ENCODE results near the gene MZB1.
"Not testable (repeated sequence)": the region's sequence is repeated elsewhere in the genome, so short reads cannot be mapped to it uniquely, and the experiment has no call there.

DNA sequence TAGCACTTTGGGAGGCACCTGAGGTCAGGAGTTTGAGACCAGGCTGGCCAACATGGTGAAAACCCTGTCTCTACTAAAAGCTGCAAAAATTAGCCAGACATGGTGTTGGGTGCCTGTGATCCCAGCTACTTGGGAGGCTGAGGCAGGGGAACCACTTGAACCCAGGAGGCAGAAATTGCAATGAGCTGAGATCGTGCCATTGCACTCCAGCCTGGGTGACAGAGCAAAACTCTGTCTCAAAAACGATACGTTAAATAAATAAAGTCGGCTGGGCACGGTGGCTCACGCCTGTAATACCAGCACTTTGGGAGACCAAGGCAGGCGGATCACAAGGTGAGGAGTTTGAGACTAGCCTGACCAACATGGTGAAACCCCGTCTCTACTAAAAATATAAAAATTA, 33.8 kb downstream of the MZB1 start:
- TF ChIP-seq CTCF (conservative IDR thresholded peaks at IDR 0.05 in 1 of 2, IDR thresholded peaks at IDR 0.05 in 1 of 2; ENCODE audit: low read depth in 1 of 2, low read length in 2 of 2); EZH2 (IDR thresholded peaks at IDR 0.05; ENCODE audit: low read length, missing control alignments): not testable (repeated sequence)

Data from fibroblast of lung (primary cell).